Right atrium auricular region (tissue), 2 donors: ENCODE data around the gene MOCOS. TPM values are rescaled to one million over a fixed set of nuclear protein-coding genes. Genes with fewer than 3 reads are reported as not detected.

Experiments
- DNase-seq: peaks from one replicate; pipeline ENCODE4 v3.0.0-alpha.2; 2019; ENCODE audit warnings: low spot score
- H3K27ac ChIP-seq, 2 donors: fragments of 200-600 bp; sonication (generic); 1 replicate in 1 of 2; 2 replicates in 1 of 2; pipeline ENCODE4 v1.5.1; 2016 to 2019
- H3K27me3 ChIP-seq, 2 donors: fragments of 200-600 bp; sonication (generic); one replicate each; pipeline versions ENCODE4 v1.5.1 to v1.6.0; 2017 to 2019
- H3K36me3 ChIP-seq: fragments of 200-600 bp; sonication (generic); one replicate; pipeline ENCODE4 v1.5.1; 2016
- H3K4me1 ChIP-seq, 2 donors: fragments of 200-600 bp; sonication (generic); one replicate each; pipeline versions ENCODE4 v1.5.1 to v1.6.0; 2017 to 2019
- H3K4me3 ChIP-seq, 2 donors: fragments of 200-600 bp; sonication (generic); 1 replicate in 1 of 2; 2 replicates in 1 of 2; pipeline ENCODE4 v1.5.1; 2017 to 2019; ENCODE audit warnings: mild to moderate bottlenecking in 1 of 2, moderate library complexity in 1 of 2
- H3K9me3 ChIP-seq, 2 donors: fragments of 200-600 bp; sonication (generic); one replicate each; pipeline ENCODE4 v1.5.1; 2019
- total RNA-seq, 2 donors: library from RNA; depleted of rRNA; stranded (reverse); fragments of >200 nt; gene quantifications; one replicate each; pipeline ENCODE4 v1.1.0, GENCODE V29; 2016
- TF ChIP-seq, protein P1 (sequence below), 2 donors: fragments of 200-600 bp; sonication (generic); IDR thresholded peaks; one replicate each; pipeline ENCODE4 v1.5.1; 2019; ENCODE audit warnings: antibody characterized with exemption in 2 of 2

Gene MOCOS
- total RNA-seq, 2 donors from 2014 or later: 0.11 to 0.51 TPM

DNA sequence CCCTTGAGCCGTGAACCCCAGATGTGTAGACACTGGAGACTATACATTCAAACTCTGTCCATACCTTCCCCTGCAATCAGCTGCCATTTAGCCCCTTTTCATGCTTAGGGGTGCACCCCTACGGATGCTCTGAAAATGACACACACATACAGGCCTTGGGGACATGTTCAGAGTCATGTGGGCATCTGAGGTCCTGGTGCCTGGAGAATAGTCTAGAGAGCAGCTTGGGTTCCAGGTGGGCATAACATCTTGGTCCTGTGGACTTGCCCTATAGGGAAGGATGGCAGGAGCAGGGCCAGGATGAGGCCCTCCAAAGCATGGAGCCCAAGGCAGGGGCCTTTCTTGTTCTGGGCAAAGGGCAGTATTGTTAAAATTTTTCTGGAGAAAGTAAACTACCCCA, 100.4 kb downstream of the MOCOS start:
- Histone ChIP-seq H3K4me3 (no peak overlapping the region), H3K27ac (no peak overlapping the region), H3K36me3 (no peaks in the 10 kb centered on the region), H3K27me3 (no peaks in the 10 kb centered on the region), H3K4me1 (no peaks in the 10 kb centered on the region), H3K9me3 (peaks cover 0 to 11% of the 10 kb centered on the region in 2 donors)
- DNase-seq: no peak
- TF ChIP-seq, protein P1, sequence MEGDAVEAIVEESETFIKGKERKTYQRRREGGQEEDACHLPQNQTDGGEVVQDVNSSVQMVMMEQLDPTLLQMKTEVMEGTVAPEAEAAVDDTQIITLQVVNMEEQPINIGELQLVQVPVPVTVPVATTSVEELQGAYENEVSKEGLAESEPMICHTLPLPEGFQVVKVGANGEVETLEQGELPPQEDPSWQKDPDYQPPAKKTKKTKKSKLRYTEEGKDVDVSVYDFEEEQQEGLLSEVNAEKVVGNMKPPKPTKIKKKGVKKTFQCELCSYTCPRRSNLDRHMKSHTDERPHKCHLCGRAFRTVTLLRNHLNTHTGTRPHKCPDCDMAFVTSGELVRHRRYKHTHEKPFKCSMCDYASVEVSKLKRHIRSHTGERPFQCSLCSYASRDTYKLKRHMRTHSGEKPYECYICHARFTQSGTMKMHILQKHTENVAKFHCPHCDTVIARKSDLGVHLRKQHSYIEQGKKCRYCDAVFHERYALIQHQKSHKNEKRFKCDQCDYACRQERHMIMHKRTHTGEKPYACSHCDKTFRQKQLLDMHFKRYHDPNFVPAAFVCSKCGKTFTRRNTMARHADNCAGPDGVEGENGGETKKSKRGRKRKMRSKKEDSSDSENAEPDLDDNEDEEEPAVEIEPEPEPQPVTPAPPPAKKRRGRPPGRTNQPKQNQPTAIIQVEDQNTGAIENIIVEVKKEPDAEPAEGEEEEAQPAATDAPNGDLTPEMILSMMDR (IDR thresholded peaks at IDR 0.05): no peak

DNA sequence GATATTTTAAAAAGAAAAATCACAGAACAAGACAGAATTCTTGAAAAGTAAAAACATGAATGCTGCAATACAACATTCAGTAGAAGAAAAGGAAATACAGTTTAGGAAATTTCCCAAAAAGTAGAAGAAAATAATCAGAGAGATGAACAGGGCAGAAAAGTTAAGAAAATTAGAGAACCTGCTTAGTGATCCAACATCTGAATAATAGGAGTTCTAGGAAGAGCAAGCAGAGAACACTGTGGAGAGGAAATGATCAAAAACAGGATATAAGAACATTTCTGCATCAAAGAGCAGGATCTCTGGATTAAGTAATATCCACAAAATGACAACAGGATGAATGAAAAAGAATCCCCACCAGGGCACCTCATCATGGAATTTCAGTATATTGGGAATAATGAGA, 101.4 kb downstream of the MOCOS start:
- Histone ChIP-seq H3K27ac (no peak overlapping the region), H3K4me3 (no peak overlapping the region), H3K36me3 (no peaks in the 10 kb centered on the region), H3K9me3 (peaks cover 0 to 11% of the 10 kb centered on the region in 2 donors), H3K27me3 (no peaks in the 10 kb centered on the region), H3K4me1 (no peaks in the 10 kb centered on the region)
- DNase-seq: no peak
- TF ChIP-seq, protein P1 (IDR thresholded peaks at IDR 0.05): no peak

DNA sequence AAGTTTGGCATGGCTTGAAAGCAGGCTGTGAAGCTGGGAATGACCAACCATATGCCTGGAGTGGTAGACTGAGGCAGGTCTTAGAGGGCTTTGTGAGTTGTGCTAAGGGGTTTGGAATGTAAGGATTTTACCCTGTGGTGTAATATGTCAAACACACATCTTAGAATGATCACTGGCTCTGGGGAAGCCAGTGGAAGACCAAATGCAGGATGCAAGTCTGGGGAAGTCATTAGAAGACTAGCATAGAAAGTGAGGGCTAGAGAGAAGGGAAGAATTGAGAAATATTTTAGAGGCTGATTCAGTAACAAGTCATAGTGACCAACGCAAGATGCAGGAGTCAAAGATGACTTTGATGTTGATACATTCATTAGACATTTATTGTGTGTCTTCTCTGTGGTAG, 106.7 kb downstream of the MOCOS start:
- Histone ChIP-seq H3K9me3 (peaks cover 0 to 2% of the 10 kb centered on the region in 2 donors), H3K4me1 (peaks cover 0 to 23% of the 10 kb centered on the region in 2 donors), H3K4me3 (no peak overlapping the region), H3K27ac (no peak overlapping the region), H3K27me3 (peaks cover 0 to 3% of the 10 kb centered on the region in 2 donors), H3K36me3 (no peaks in the 10 kb centered on the region)
- TF ChIP-seq, protein P1 (IDR thresholded peaks at IDR 0.05): no peak
- no peak for DNase-seq

DNA sequence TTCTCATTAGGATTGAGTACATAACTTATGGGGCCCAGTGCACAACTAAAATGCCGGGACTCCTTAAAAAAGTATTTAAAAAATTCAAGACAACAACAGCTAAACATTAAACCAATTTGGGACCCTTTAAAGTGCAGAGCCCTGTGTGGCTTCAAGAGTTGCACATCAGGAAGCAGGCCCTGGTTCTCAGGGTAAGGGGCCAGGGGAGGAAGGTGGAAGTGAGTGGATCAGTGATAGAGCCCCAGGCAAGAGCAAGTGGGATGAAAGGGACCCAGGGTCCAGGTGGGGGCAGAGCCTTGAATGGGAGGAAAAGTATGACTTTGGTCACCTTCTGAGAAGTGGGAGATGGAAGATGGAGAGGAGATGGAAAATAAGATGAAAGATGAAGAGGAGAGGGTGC, 107.9 kb downstream of the MOCOS start:
- H3K27me3 ChIP-seq: peaks cover 0 to 3% of the 10 kb centered on the region in 2 donors
- no peak for DNase-seq

DNA sequence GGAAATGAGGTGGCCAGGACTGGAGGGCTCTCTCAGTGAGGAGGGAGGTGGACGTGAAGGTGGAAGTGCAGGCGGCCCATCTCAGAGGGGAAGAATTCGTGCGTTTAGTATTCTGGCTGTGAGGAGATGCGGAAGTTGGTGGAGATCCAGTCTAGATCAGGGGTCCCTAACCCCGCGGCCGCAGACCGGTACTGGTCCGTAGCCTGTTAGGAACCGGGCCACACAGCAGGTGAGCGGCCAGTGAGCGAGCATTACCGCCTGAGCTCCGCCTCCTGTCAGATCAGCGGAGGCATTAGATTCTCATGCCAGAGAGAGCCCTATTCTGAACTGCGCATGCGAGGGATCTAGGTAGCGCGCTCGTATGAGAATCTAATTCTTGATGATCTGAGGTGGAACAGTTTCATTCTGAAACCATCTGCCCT, 108.6 kb downstream of the MOCOS start:
- no peaks in the 10 kb centered on the region for H3K36me3 ChIP-seq
- TF ChIP-seq, protein P1 (IDR thresholded peaks at IDR 0.05): no peak

More for the DNA sequence above, 107.9 kb downstream of the MOCOS start:
- TF ChIP-seq, protein P1 (IDR thresholded peaks at IDR 0.05): no peak
- Histone ChIP-seq H3K27ac (no peak overlapping the region), H3K4me3 (no peak overlapping the region), H3K4me1 (peaks cover 0 to 33% of the 10 kb centered on the region in 2 donors), H3K9me3 (no peaks in the 10 kb centered on the region), H3K36me3 (no peaks in the 10 kb centered on the region)

More for the DNA sequence above, 108.6 kb downstream of the MOCOS start:
- Histone ChIP-seq H3K27ac (no peak overlapping the region), H3K27me3 (peaks cover 0 to 3% of the 10 kb centered on the region in 2 donors), H3K4me1 (peaks cover 0 to 35% of the 10 kb centered on the region in 2 donors), H3K9me3 (no peaks in the 10 kb centered on the region), H3K4me3 (peak overlapping the region; percentile 54 to 78)
- no peak for DNase-seq
